ENCODE measurements around the gene RELL2. TPM values are rescaled to one million over a fixed set of nuclear protein-coding genes. Genes with fewer than 3 reads are reported as not detected.

The RELL2 gene
- total RNA-seq, 120 experiments from 2014 or later, result 12.9 to 64.8 (median 38.0) TPM

Other genes with a start within 250 kb of the RELL2 start
- gene PCDHGB4, start 249.3 kb upstream of the RELL2 start, total RNA-seq, result 10 to 100 TPM in 14 of 120 experiments, 1 to 10 TPM in 106; 3.2 to 15.2 (median 7.3) TPM
- 10 to 100 TPM in 2 of 120 experiments, 1 to 10 TPM in 118; 2.2 to 10.8 (median 4.6) TPM for gene PCDHGA8, start 244.4 kb upstream of the RELL2 start, total RNA-seq
- 10 to 100 TPM in 89 of 120 experiments, 1 to 10 TPM in 31; 6.6 to 20.7 (median 11.6) TPM for gene PCDHGB5, start 239.1 kb upstream of the RELL2 start, total RNA-seq
- gene PCDHGA9, start 234.2 kb upstream of the RELL2 start, total RNA-seq, result 10 to 100 TPM in 118 of 120 experiments, 1 to 10 TPM in 2; 8.9 to 23.5 (median 15.0) TPM
- 10 to 100 TPM in 55 of 120 experiments, 1 to 10 TPM in 65; 5.6 to 18.1 (median 9.7) TPM for gene PCDHGB6, start 229.0 kb upstream of the RELL2 start, total RNA-seq
- 10 to 100 TPM in 69 of 120 experiments, 1 to 10 TPM in 51; 5.8 to 20.1 (median 10.8) TPM for gene PCDHGA10, start 224.0 kb upstream of the RELL2 start, total RNA-seq
- gene PCDHGB7, start 219.3 kb upstream of the RELL2 start, total RNA-seq, result 10 to 100 TPM in 117 of 120 experiments, 1 to 10 TPM in 3; 7.8 to 30.9 (median 16.5) TPM
- gene PCDHGA11, start 215.9 kb upstream of the RELL2 start, total RNA-seq, result 10 to 100 TPM in 22 of 120 experiments, 1 to 10 TPM in 98; 3.7 to 17.2 (median 7.7) TPM
- gene PCDHGA12, start 206.5 kb upstream of the RELL2 start, total RNA-seq, result 10 to 100 TPM in 113 of 120 experiments, 1 to 10 TPM in 7; 8.0 to 37.5 (median 15.4) TPM
- gene PCDHGC3, start 161.0 kb upstream of the RELL2 start, total RNA-seq, result 100 to 1,000 TPM in 119 of 120 experiments, 10 to 100 TPM in 1; 96.7 to 415 (median 161) TPM
- 10 to 100 TPM in 118 of 120 experiments, 1 to 10 TPM in 2; 9.0 to 35.3 (median 19.4) TPM for gene PCDHGC4, start 152.0 kb upstream of the RELL2 start, total RNA-seq
- 10 to 100 TPM; 21.8 to 82.1 (median 50.7) TPM for gene PCDHGC5, start 147.9 kb upstream of the RELL2 start, total RNA-seq
- 10 to 100 TPM; 19.5 to 72.5 (median 48.1) TPM for gene DIAPH1, start 18.0 kb upstream of the RELL2 start, total RNA-seq
- 10 to 100 TPM; 44.4 to 98.2 (median 64.1) TPM for gene HDAC3, start 148 bp upstream of the RELL2 start, total RNA-seq
- gene FCHSD1, start 14.4 kb downstream of the RELL2 start, total RNA-seq, result 10 to 100 TPM in 110 of 120 experiments, 1 to 10 TPM in 10; 7.1 to 36.8 (median 16.9) TPM
- 10 to 100 TPM in 66 of 120 experiments, 1 to 10 TPM in 54; 3.8 to 24.9 (median 10.5) TPM for gene ARAP3, start 45.2 kb downstream of the RELL2 start, total RNA-seq
- gene PCDH1, start 241.4 kb downstream of the RELL2 start, total RNA-seq, result 100 to 1,000 TPM in 12 of 120 experiments, 10 to 100 TPM in 108; 37.8 to 132 (median 87.1) TPM